Measurements from ENCODE around the gene KMT2B.

- TF ChIP-seq POLR2AphosphoS5 (IDR thresholded peaks at IDR 0.05; ENCODE audit: low read depth, low read length) (no peak), POLR2A (IDR thresholded peaks at IDR 0.05; ENCODE audit: low read depth, low read length) (no peak), PAX5 (IDR thresholded peaks at IDR 0.05; ENCODE audit: insufficient read depth, low read length, severe bottlenecking) (no peak)
Observed at GRCh38 chr19:35731353-35731752, 13.6 kb downstream of the KMT2B start.

All from GM12891 (cell line).